ENCODE measurements around the gene MTARC2.
A peak's percentile ranks its signal among the peaks of the same experiment; 100 is the strongest.
"Not testable (repeated sequence)": the region's sequence is repeated elsewhere in the genome, so short reads cannot be mapped to it uniquely, and the experiment has no call there.

Gene MTARC2

DNA sequence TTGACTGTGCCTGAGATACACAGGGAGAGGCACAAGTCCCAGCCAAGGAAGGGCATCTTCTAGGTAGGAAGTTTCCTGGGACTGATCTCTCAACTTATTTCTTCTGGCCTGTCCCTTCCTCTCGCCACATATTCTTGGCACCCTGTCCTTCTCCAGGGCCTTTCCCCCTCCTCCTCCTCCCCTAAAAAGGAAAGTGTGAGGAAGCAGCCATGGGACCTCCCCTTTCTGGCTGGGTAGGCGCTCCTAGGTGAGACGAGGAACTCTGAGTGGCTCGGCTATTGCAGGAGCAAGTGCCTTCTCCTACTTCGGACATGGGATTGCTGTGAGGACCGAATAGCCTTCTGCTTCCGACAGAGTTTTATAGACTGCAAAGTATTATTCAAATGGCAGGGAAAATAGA is 15.5 kb upstream of the MTARC2 start:
- DNase-seq, result no peak

- DNase-seq, result peak; percentile 34
These were observed 15.0 kb upstream of the MTARC2 start for GRCh38 chr1:220733086-220733601.

GRCh38 chr1:220734571-220735326 is 13.4 kb upstream of the MTARC2 start:
- no peak for DNase-seq

- DNase-seq, result not testable (repeated sequence)
These were observed 11.8 kb upstream of the MTARC2 start for GRCh38 chr1:220736283-220736682.

GRCh38 chr1:220741349-220741748 is 6.8 kb upstream of the MTARC2 start:
- no peak for DNase-seq

GRCh38 chr1:220741825-220742224 is 6.3 kb upstream of the MTARC2 start:
- DNase-seq, result no peak

DNA sequence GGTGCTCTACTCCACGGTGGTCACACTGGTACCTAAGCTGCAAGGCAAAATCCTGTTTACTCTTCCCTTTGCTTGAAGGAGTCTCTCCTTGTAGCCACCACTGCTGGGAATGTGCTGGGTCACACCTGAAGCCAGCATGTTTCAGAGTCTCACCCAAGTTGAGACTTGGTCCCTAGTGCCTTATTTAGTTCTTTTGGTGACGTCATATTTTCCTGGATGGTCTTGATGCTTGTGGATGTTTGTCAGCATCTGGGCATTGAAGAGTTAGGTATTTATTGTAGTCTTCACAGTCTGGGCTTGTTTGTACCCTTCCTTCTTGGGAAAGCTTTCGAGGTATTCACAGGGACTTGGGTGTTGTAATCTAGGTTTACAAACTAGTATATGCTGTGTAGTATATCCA is 5.6 kb upstream of the MTARC2 start:
- DNase-seq, result no peak

- no peak for DNase-seq
These were observed 1.3 kb upstream of the MTARC2 start for GRCh38 chr1:220746851-220747250.

- DNase-seq, result no peak
These were observed 559 bp upstream of the MTARC2 start for GRCh38 chr1:220747437-220748088.

- no peak for DNase-seq
These were observed 814 bp downstream of the MTARC2 start for GRCh38 chr1:220748936-220749335.

DNA sequence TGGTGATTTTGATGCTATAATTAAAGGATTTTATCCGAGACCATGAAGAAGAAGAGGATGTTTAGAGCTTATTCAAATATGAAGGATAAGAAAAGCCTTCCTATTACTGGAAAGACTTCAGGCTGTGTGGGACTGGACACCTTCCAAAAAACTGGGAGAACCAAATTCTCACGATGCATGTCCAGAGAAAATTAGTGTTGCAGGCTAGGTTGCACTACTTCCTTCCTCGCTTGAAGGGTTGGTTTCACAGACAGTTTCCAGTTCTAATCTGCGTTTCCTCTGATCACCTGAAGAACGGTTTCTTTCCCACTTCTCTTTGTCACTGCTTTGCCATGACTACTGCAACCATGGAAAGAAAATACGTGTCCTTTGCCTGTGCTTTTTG is 2.0 kb downstream of the MTARC2 start:
- DNase-seq, result no peak

DNA sequence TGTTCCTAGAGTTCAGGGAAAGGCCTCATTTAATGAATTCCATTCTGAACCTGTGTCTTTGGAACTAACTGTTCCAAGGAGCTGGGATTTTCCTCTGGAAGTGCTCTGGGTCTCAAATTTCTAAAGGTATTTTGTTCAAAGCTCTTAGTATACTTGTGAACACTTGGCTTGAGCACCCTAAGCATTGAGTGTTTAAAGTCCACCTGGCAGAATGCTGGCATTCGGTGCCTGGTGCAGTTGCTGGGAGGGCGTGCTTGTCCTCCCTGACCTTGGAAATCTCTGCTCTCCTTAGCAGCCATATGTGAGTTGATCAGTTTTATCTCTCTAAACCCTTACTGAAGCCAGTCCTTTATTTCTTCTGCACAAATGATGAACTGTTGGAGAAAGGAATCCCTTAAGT is 3.0 kb downstream of the MTARC2 start:
- DNase-seq, result no peak

- no peak for DNase-seq
These were observed 6.2 kb downstream of the MTARC2 start for GRCh38 chr1:220754212-220754917.

DNA sequence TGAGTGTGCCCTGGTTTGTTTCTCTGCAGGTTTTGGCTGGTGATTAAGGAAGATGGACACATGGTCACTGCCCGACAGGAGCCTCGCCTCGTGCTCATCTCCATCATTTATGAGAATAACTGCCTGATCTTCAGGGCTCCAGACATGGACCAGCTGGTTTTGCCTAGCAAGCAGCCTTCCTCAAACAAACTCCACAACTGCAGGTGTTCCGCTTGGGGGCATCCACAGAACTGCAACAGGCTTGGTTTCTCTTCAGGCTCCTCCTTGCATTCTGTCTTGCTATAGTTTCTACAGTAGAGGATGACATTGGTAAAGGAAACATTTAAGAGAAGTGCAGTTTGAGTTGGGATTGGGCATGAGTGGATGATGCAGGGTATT is 6.8 kb downstream of the MTARC2 start:
- DNase-seq, result no peak

DNA sequence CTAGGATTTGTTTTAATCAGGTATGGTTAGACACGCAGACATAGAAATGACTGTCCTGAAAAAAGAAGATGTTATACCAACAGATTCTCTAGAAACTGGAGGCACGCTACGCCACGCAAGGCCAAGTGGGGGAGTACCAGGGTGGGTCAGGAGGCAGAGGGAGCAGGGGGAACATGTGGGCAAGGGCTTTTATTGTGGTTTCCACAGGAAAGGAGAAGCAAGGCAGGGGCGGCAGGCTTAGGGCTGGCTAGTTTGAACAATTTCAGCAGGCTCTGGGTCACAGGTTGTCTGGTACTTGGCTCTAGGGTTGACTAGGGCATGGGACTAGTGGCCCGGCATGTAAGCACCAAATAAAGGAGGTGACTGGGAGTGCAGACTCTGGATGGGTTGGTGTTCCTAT is 7.2 kb downstream of the MTARC2 start:
- no peak for DNase-seq

DNA sequence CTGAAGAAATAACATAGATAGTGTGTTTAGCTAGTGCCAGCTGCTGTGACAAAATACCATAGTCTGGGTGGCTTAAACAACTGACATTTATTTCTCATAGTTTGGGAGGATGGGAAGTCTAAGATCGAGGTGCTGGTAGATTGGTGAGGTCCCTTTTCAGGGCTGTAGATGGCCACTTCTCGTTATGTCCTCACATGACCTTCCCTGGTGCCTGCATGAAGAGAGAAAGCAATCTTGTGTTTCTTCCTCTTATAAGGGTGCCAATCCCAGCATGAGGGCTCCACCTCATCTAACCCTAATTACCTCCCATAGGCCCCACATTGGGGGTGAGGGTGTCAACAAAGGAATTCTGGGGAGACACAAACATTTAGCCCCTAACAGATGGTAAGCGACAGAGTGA is 9.3 kb downstream of the MTARC2 start:
- DNase-seq, result no peak

DNA sequence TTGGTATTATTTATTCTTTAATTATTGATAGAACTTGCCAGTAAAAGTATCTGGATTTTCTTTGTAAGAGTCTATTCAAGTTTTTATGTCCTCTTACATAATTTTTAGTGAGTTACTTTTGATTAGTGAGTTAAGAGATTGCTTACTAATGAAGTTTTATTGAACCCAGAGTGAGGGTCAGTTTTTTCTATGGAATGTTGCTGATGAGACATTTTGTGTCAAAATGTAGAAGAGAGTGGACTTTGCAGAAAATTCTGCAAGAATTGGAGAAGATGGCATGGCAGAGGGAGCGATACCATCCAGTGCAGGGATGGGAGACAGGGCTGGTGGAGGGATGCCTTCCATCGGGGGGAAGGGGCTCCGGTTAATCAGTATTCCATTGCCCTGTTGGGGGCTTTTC is 11.0 kb downstream of the MTARC2 start:
- no peak for DNase-seq

GRCh38 chr1:220761688-220762427 is 13.7 kb downstream of the MTARC2 start:
- DNase-seq, result no peak

DNA sequence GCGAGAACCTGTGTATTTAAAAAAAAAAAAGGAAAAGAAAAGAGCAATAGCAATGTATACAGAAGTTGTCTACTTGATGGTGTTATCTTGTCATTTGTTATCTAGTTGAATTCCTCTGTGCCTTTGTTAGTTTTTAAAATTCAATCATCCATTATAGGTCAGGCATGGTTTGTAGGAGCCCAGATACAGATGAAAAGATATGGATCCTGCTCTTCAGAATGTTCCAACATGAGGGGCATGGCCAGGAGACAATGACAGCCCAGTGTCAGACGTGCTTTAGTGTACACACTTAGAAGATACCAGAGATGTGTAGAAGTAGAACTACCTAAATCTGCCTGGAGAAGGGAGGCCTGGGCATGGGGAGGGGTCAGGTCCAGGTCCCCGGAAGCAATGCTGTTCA is 16.6 kb downstream of the MTARC2 start:
- DNase-seq, result no peak

DNA sequence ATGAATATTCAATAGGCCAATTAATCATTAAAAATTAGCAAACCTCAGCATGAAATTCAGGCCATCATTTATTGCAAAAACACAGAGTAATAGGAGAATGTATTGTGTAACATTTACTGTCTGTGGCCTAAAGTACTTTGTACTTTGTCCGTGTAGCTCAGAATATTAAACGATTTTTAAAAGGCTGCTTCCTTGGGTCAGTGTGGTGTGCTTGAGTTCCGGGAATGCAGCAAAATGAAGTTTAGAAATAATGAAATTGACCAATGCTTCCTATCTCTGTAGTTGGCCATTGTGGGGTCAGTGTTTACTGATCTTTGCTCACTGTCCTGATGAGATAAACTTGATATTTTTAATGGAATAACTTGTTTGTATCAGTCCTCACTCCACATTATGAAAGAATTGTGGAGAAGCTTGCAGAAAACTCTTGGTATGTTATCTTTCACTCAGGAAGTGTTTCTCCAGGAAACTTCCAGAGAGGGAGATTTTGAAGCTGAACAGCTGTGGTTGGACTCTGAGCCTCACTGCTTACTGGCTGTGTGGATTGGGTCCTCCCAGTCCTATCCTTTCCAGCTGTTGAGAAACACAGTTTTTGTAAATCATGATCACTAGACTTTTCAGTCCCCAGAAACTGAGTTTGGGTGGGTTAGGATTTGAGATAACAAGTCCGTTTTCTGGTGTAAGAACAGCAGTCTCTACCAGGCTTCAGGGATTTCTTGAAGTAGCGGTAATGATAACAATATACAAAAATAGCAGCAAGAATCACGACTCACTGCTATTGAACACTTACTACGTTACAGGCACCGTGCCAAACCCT is 19.4 kb downstream of the MTARC2 start:
- no peak for DNase-seq

- no peak for DNase-seq
These were observed 20.0 kb downstream of the MTARC2 start for GRCh38 chr1:220768126-220768601.

DNA sequence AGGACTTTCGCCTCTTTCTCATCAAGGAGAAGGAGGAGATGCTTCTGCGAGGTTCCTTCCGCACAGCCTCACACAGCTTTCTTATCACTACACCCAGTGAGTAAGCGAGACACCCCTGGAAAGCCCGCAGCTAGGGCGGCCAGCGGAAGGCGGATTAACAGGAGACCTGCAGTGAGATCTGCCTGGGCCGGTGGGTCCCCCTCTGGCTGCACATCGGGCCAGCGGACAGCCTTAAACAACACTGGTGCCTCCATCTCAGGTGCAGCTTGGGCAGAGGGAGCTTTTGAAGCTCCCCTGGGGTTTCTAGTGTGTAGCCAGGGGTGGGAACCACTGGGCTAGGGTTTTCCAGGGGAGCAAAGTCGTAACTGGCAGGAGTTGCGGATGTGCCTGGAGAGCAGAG is 21.1 kb downstream of the MTARC2 start:
- no peak for DNase-seq
